ENCODE results near the gene TMTC4.

Gene TMTC4

DNA sequence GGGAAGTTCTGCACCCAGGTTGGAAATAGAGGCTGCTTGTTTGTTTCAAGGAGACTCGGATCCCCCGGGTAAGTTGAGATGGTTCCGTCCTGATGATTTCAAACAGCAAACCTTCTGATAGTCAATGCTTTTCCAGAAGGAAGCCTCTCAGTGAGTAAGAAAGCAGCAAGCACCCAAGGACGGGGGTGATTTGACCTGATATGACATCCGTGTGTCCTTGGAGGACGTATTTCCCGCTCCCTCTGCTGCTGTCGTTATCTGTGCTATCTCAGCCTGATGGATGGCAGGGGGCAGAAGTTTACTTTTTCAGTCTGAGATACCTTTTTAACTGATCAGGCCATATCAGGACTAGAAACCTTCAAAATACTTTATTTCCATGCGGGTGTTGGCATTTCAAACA is 80.3 kb downstream of the TMTC4 start:
- no peak overlapping the region for H3K4me3 ChIP-seq (replicated peaks; ENCODE audit: low read depth, low read length)
- TF ChIP-seq, protein P1, sequence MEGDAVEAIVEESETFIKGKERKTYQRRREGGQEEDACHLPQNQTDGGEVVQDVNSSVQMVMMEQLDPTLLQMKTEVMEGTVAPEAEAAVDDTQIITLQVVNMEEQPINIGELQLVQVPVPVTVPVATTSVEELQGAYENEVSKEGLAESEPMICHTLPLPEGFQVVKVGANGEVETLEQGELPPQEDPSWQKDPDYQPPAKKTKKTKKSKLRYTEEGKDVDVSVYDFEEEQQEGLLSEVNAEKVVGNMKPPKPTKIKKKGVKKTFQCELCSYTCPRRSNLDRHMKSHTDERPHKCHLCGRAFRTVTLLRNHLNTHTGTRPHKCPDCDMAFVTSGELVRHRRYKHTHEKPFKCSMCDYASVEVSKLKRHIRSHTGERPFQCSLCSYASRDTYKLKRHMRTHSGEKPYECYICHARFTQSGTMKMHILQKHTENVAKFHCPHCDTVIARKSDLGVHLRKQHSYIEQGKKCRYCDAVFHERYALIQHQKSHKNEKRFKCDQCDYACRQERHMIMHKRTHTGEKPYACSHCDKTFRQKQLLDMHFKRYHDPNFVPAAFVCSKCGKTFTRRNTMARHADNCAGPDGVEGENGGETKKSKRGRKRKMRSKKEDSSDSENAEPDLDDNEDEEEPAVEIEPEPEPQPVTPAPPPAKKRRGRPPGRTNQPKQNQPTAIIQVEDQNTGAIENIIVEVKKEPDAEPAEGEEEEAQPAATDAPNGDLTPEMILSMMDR (IDR thresholded peaks at IDR 0.05; ENCODE audit: low read length, missing control alignments): no peak
- no peak for DNase-seq (ENCODE audit: low read depth)

DNA sequence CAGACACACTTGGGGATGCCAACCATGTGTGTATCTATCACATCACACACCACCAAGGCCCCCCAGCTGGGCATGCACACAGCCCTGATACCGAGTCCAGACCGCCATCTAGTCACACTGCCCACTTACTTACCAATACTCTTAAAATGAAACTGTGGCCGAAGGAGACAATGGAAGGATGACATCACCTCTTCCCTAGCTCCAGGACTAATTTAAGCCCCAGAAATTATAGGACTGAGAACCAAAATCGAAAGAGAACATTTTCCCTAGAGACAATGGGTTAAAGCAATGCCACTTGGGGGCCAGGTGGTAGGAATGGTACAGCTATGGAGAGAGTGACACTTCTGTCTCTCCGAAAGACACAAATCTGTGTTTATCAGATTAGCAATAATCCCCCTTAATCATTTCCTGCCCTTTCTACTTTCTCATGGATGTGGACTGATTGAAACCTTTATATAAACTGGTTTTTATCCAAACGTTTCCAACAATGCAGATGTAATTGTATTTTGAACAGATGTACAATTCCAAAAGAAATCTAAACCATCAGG is 85.3 kb downstream of the TMTC4 start:
- no peak for DNase-seq (ENCODE audit: low read depth)
- TF ChIP-seq, protein P1 (IDR thresholded peaks at IDR 0.05; ENCODE audit: low read length, missing control alignments): no peak
- no peak overlapping the region for H3K4me3 ChIP-seq (replicated peaks; ENCODE audit: low read depth, low read length)

DNA sequence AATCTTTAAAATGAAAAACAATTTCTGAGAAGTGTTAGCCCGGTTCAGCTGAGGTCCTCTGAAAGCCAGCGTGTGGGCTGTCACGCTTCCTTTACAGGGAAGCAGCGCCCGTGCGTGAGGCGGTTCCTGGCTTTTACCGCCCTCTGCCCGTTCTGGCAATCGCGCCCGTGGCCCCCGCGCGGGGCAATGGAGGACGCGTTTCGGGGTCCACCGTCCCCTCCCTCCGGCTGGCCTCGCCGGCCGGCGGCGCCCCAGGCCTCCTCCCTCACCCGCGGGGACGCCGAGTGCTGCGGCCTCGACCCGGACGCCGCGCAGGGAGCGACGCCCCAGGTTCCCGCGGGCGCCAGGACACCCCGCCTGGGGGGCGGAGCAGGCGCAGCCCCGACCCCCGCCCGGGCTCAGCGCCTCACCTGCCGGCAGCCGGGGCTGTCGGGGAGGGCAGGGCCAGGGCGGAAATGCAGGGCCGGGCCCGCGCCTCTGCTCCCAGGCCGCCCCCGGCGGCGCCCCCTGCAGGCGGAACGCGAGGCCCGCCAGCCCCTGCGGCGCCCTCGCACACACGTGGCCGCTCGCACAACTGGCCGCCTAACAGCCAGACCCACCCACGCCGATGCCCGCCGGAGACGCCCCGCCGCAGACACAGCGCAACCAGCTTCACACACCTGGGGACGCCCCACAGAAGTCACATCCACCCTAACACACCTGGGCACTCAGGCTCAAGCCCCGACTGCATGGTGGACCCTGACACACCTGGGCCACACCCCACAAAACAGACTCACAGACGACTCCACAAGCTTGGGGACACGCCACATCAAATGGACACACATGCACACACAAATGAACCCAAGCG is 86.0 kb downstream of the TMTC4 start, which contains the start of gene GGACT:
TSS of gene GGACT (minus strand) at position 459 of the 847 bp plus-strand sequence. CDS start 56,198 bp downstream, outside the sequence.
- TF ChIP-seq, protein P1 (IDR thresholded peaks at IDR 0.05; ENCODE audit: low read length, missing control alignments): no peak
- DNase-seq (ENCODE audit: low read depth): peak; percentile 65
- peak within 1 kb of the TSS; percentile 63 for H3K4me3 ChIP-seq (replicated peaks; ENCODE audit: low read depth, low read length)

DNA sequence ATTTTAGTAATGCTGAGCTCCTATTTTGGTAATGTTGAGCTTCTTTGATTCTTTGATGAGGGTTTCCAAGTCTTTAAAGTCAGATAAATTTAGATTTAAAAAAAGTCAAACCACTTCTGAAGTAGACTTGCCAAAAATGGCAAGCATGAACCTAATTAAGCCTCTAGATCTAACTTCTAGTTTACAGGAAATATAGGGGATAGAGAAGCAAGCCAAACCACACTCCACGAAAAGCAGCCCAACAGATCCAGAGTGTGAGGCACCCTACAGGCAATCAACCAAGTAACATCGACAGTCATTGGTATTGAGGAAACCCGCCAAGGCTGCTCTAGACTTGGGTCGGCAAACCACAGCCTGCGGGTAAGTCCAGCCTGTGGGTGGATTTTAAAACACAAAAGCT is 89.7 kb downstream of the TMTC4 start:
- H3K4me3 ChIP-seq (replicated peaks; ENCODE audit: low read depth, low read length): no peak overlapping the region
- TF ChIP-seq, protein P1 (IDR thresholded peaks at IDR 0.05; ENCODE audit: low read length, missing control alignments): no peak
- no peak for DNase-seq (ENCODE audit: low read depth)

DNA sequence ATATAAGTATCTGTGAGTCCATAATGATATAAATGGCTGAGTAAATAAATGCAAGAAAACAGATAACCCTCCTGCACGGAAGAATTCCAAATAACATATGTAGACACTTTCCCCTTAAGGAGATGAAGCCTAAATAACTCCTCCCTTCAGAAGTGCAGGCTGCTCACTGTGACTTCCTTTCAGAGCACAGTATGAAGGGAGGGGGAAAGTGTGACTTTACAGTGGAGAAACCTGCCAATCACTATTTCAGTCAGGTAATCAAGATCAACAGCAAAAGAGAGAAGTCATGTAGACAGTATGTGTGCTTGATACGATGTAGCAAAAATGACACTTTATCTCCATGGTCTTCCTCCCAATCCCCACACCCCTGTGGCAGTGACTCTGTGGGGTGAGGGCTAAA is 93.1 kb downstream of the TMTC4 start:
- DNase-seq (ENCODE audit: low read depth): no peak
- TF ChIP-seq, protein P1 (IDR thresholded peaks at IDR 0.05; ENCODE audit: low read length, missing control alignments): no peak

DNA sequence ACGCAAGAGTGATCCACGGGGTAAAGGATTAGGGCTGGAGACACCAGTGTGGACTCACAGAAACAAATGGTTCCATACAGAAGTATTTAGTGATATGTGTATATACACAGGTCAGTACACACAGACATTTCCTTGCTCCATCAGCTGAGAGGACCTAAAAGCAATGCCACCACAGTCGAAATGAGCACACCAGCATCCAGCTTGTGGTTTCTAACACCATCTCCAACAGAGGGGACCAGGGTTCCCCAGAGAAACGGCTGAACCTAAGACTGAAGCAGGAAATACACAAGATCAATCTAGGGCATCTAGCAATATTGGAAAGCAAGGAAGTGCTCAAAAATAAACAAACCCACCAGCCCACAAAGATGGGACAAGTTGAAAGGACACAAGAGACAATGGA is 93.6 kb downstream of the TMTC4 start:
- TF ChIP-seq, protein P1 (IDR thresholded peaks at IDR 0.05; ENCODE audit: low read length, missing control alignments): no peak
- no peak for DNase-seq (ENCODE audit: low read depth)
- no peak overlapping the region for H3K4me3 ChIP-seq (replicated peaks; ENCODE audit: low read depth, low read length)

More for the DNA sequence above, 93.1 kb downstream of the TMTC4 start:
- H3K4me3 ChIP-seq (replicated peaks; ENCODE audit: low read depth, low read length): no peak overlapping the region
